Kidney (tissue), 14 donors: ENCODE data around the gene PTPRF. TPM values are rescaled to one million over a fixed set of nuclear protein-coding genes. Genes with fewer than 3 reads are reported as not detected.

ENCODE experiments used
- DNase-seq, 5 donors: peaks; one replicate each; pipeline ENCODE4 v3.0.0-alpha.2; 2013 to 2020
- FAIRE-seq: peaks from 2 replicates; lab custom pipeline; 2012; peaks lifted over from hg19 to GRCh38; lab: Jason Lieb, UNC
- H3K27ac ChIP-seq, 2 donors: one replicate each; pipeline ENCODE4 v1.7.0; 2013; ENCODE audit warnings: low read depth in 2 of 2, low read length in 2 of 2, inconsistent platforms in 1 of 2
- H3K27me3 ChIP-seq: one replicate; pipeline ENCODE4 v1.7.1; 2013; ENCODE audit warnings: low read length, inconsistent platforms; ENCODE audit not compliant: control insufficient read depth, insufficient read depth
- H3K36me3 ChIP-seq, 3 donors: one replicate each; pipeline versions ENCODE4 v1.7.0 to v1.7.1; 2013; ENCODE audit warnings: low read length in 3 of 3, control low read depth in 1 of 3, inconsistent platforms in 1 of 3; ENCODE audit not compliant: insufficient read depth in 3 of 3, control insufficient read depth in 2 of 3
- H3K4me1 ChIP-seq, 3 donors: one replicate each; pipeline versions ENCODE4 v1.7.0 to v1.7.1; 2013; ENCODE audit warnings: low read length in 3 of 3, inconsistent platforms in 1 of 3, low read depth in 1 of 3; ENCODE audit not compliant: control insufficient read depth in 2 of 3, insufficient read depth in 2 of 3
- H3K4me3 ChIP-seq, 3 donors: one replicate each; pipeline versions ENCODE4 v1.7.0 to v1.8.1; 2013; ENCODE audit warnings: low read length in 3 of 3, control low read depth in 1 of 3, inconsistent platforms in 1 of 3
- H3K9ac ChIP-seq, 3 donors: one replicate each; pipeline versions ENCODE4 v1.7.0 to v1.7.1; 2013; ENCODE audit warnings: low read length in 3 of 3, control low read depth in 1 of 3, inconsistent platforms in 1 of 3
- H3K9me3 ChIP-seq, 3 donors: one replicate each; pipeline versions ENCODE4 v1.7.0 to v1.7.1; 2013; ENCODE audit warnings: low read length in 3 of 3, control low read depth in 1 of 3, inconsistent platforms in 1 of 3; ENCODE audit not compliant: control insufficient read depth in 2 of 3, insufficient read depth in 1 of 3
- CTCF ChIP-seq: IDR thresholded peaks from 3 replicates; pipeline ENCODE4 v1.5.1; 2012; ENCODE audit warnings: mild to moderate bottlenecking, moderate library complexity, borderline replicate concordance; ENCODE audit not compliant: insufficient read depth; ENCODE audit errors: extremely low read depth
- intact Hi-C: fragments of 100-400 bp; cut with DNase I; formaldehyde crosslinking; loops from one replicate; pipeline ENCODE4 v1.11.1; 2022
- polyA plus RNA-seq: library from polyadenylated mRNA; stranded (reverse); fragments of 350-450 nt; fragmentation: Illumina TruSeq; extraction: RNeasy Lipid Tissue Mini Kit (QIAGEN cat#74804); gene quantifications from one replicate; pipeline ENCODE4 v1.2.3, GENCODE V29; 2014; ENCODE audit warnings: low read depth, low replicate concordance; ENCODE audit not compliant: insufficient read depth
- total RNA-seq: library from RNA; stranded (reverse); fragmentation: NEBNext Ultra II Directional; extraction: Animal tissue kit (Norgen Biotek cat#: 25700); gene quantifications from one replicate; pipeline ENCODE4 v1.2.1, GENCODE V29; 2021
- donor health status: control.
- donor health status: control.
- donor health status: control.
- donor health status: control.
- donor health status: control.
- donor health status: DM: yes; HTN: yes; CAD: no.
- donor health status: Normal renal cell carcinoma (clear cell type).

The PTPRF gene
- total and polyA plus RNA-seq, 2 donors from 2014 or later = 39.5 to 197 TPM

- intact Hi-C loops = no loop called here
- peaks cover 2 to 11% (median 3%) of the 10 kb centered on the region in 3 donors for H3K36me3 ChIP-seq
- TF ChIP-seq CTCF = no peak
- H3K4me3 ChIP-seq = no peak overlapping the region
- peaks cover 0 to 19% (median 2%) of the 10 kb centered on the region in 3 donors for H3K4me1 ChIP-seq
- H3K9ac ChIP-seq = peak overlapping the region in 1 of 3 donors; percentile 40
- DNase-seq (peak in 2 of 5 donors; percentile 50 to 80), FAIRE-seq (no peak)
- peak overlapping the region; percentile 30 to 63 for H3K27ac ChIP-seq
- H3K27me3 ChIP-seq = no peaks in the 10 kb centered on the region
- no peaks in the 10 kb centered on the region for H3K9me3 ChIP-seq
Observed at GRCh38 chr1:43557744-43558245, 27.1 kb downstream of the PTPRF start.

- Histone ChIP-seq H3K9me3 (no peaks in the 10 kb centered on the region), H3K27me3 (no peaks in the 10 kb centered on the region), H3K36me3 (peaks cover 2 to 10% (median 3%) of the 10 kb centered on the region in 3 donors), H3K27ac (peak overlapping the region in 1 of 2 donors; percentile 63), H3K9ac (peak overlapping the region in 1 of 3 donors; percentile 40), H3K4me1 (peaks cover 0 to 14% (median 2%) of the 10 kb centered on the region in 3 donors), H3K4me3 (no peak overlapping the region)
- intact Hi-C loops = no loop called here
- FAIRE-seq (no peak), DNase-seq (peak in 4 of 5 donors; percentile 86 to 93 (median 90))
- no peak for TF ChIP-seq CTCF
Observed at GRCh38 chr1:43558346-43558841, 27.7 kb downstream of the PTPRF start.

- FAIRE-seq = no peak
Observed at GRCh38 chr1:43559714-43560113, 29.0 kb downstream of the PTPRF start.

More at GRCh38 chr1:43559714-43560113, 29.0 kb downstream of the PTPRF start:
- Histone ChIP-seq H3K27ac (no peak overlapping the region), H3K36me3 (no peaks in the 10 kb centered on the region), H3K9ac (no peak overlapping the region), H3K4me1 (peaks cover 0 to 18% (median 2%) of the 10 kb centered on the region in 3 donors), H3K4me3 (peak overlapping the region in 1 of 3 donors; percentile 17), H3K9me3 (no peaks in the 10 kb centered on the region), H3K27me3 (no peaks in the 10 kb centered on the region)
- no peak for DNase-seq
- intact Hi-C loops = no loop called here
- TF ChIP-seq CTCF = no peak
